HG03039 (cell line): ENCODE data around the gene IGFBP2.

Experiments
- ATAC-seq: cut with Tn5 transposase; IDR thresholded peaks from one replicate; pipeline ENCODE4 v1.9.1; 2021; ENCODE audit warnings: mild to moderate bottlenecking, moderate library complexity; ENCODE audit not compliant: unreplicated experiment

IGFBP2 gene

DNA sequence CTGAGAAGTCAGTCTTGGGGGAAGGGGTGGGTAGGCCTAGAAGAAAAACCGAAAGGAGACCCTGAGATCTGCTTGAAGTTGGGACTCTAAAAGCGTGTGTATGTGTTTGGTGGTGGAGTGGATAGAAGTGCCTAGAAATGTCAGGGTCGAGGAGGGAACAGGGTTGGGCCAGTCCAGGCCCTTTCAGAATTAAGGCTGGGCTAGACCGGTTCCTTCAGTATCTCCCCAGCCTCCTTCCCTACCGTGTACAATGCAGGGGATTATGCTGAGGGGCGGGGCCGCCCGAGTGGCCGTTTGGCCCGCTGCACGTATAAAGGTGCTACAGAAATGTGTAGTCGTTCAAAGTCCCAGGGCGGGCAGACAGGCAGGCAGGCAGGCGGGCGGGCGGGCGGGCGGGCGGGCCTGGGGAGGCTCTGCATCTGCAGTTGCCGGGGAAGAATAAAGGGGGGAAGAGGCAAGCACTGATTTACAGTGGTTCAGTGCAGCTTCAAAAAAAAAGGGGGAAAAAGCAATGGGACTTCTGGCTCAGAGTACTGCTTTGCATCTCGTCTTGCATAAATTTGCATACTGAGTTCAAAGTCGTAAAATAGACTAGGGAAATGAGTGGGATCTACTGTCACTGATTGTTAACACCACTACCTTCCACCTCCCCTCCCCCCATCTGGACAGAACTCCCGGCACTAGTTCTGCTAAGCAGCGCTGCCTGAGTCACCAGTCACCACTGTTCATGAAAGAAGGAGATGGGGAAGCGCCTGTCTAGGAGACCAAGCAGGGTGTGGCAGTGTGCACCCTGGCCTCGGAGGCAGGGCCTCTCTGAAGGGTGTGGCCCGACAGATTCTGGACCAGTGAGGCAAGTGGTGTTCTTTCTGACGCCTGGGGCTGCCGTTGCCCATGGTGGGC is 3.6 kb downstream of the IGFBP2 start:
- ATAC-seq, result no peak

DNA sequence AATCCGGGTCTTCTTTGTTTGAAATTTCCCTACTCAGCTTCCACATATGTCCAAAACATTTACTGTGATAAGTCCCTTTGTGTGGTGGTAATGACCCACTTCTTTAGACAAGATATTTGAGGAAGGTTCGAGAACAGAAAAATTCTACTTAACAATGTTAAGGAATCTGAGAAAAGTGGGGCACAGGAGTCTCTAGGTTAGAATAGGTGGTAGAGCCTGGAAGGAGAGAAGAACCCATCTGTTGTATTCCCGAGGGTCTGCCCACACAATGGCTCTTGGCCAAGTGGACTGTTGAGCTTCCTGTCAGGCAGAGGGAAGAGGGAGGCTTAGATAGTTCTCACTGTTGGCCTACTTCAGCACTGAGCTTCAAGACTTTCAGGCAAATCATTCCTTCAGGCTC is 4.3 kb downstream of the IGFBP2 start:
- no peak for ATAC-seq

DNA sequence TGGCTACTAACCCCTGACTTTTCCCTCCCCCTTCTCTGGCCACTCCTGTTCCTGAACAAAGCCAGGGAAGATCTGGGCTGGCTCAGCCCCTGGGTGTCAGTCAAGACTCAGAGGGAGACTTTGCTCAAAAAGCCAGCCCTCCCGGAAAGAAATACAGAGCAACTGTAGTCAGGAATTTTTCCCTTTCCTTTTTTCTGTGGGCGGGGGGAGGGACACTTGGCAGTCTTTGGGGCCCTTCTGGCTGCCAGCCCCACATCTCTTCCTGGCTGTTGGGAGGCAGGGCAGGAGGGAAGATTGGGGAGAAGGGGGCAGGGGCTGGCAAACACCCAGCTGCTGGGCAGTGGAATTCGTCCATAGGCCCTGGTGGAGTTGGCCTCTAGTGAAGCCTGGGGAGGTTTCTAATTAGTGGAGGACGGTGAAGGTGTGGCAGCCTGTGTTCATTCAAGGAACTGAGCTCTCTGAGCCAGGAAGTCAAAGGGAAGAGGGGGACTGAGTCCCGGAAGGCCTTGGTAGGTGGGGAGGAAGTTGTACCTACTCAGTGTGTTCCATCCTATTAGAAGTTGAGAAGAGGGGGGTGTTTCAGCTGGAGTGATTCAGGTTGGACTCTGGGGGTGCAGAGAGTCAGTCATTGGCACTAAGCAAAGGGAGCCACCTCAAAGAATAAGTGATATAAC is 10.9 kb downstream of the IGFBP2 start:
- no peak for ATAC-seq

DNA sequence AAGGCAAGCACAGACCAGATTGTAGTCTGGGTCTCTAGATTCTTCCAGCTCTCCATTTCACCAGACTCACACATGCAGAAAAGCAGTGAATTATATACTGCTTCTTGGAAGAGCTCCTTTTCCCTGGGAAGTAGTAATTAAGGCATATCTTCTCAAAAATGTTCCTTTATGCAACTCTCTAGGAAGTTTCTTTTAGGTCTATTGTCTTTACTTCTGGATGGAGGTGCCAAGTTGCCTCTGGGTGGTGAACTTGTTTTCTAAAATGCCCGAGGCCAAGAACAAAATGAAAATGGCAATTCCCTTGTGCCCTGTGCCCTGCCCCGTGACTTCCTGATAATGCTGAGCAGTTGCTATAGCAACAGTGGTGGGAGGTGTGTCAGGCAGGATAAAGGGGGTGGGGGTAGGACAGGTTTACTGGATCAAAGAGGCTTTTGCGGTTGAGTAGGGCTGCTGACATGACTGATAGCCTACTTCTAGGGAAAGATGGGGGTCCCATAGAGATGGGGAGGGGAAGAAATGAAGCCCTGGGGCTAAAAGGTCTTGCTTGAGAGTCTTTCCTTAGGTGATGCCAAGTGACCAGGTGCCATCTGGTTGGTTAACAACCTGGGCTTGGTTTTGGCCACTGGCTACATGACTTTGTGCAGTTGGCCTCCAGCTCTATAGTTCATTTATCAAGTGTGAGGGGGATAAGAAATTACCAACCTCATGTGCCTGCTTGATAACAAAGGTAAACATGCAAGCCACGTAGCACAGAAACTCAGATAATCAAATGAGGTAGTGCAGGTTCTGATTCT is 11.8 kb downstream of the IGFBP2 start:
- ATAC-seq, result no peak

DNA sequence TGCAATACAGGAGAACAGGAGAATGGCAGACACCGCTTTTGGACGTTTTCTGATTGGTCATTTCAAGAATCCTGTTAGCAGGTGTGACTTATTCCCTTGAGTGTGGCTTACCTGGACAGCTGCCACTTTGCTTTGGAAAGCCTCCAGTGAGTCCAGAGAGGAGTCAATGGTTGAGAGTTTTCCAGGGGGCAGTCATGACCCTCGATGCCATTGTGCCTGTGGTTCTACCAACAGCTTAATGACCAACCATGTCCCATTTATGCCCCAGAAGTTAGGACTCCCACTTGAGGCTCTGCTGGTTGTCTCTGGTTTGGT is 12.4 kb downstream of the IGFBP2 start:
- ATAC-seq, result no peak

DNA sequence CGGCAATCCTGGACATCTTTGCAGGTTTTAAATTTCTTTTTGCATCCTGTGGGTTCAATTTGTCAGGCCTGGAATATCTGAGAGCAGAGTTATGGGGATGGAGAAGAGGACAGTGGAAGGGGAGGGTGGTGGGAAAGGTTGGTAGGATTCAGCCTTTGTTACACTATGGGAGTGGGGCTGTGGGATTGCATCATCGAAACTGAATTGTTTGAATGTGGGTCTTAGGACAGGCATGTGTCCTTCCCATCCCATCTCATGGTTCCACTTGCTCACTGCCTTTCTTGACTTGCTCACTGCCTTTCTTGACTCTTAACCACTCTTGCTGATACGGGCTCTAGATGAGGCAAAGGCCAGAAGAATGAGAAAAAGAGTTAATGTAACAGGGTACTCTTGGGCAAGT is 12.9 kb downstream of the IGFBP2 start:
- ATAC-seq, result no peak

DNA sequence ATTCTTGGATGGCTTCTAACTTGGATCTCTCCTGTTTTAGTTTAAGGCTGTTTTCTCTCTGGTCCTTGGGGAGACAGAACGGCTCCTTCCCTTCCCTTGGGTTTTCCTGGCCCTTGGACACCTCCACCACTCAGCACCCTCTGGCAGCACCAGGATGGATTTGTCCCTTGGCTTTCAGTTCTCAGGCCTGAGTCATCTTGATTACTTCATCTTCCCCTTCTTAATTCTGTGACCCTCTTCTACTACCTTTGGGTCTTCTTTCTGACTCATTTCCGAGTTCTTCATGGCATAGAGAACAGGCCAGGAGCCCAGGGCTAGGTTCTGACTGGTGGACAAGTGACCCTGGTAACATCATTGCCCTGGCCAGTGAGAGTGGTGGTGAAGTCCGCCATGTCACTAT is 14.9 kb downstream of the IGFBP2 start:
- no peak for ATAC-seq

DNA sequence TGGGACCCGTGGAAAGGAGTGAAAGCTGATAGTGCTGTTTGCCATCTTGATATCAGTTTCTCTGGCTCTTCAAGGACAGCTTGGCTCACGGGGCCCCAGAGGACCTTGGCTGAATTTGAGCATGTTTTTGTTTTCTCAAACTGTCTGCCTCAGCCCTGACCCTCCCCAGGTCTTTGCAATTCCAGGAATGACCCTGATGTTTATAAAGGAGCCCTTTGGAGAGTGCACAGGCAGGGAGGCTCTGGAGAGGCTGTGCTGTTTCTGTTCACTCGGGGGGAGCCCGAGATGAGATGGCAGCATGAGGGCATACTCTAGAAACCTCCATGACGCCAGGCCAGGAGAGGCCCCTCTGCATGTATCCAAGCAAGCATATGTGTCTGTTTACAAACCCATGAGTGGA is 16.4 kb downstream of the IGFBP2 start:
- no peak for ATAC-seq

DNA sequence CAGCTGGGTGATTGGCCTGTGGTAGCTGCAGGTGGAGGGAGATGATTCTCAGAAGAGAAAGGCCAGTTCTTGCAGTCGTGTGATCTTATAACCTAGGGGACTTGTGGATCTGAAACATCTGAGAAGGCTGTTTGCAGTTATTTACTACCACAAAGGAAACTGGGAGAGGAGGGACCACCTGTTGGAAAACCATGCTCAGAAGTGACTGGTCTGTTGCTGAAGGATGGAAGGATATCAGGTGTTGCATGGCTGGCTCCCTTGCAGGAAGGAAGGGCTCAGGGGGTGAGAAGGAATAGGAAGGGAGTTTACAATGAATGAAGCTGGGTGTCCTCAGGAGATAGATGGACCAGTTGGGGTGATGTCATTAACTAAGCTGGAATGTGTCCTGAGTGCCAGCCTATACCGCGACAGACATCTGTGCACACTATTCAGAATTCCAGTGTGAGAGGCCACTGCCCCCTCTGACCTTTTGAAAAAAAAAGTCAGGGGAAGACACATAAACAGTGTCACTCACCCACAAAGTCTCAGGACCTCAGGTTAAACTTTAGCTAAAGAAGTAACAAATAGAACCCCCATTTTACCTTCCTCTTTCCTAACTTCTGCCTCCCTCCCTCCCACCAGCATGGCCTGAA is 17.5 kb downstream of the IGFBP2 start:
- no peak for ATAC-seq

DNA sequence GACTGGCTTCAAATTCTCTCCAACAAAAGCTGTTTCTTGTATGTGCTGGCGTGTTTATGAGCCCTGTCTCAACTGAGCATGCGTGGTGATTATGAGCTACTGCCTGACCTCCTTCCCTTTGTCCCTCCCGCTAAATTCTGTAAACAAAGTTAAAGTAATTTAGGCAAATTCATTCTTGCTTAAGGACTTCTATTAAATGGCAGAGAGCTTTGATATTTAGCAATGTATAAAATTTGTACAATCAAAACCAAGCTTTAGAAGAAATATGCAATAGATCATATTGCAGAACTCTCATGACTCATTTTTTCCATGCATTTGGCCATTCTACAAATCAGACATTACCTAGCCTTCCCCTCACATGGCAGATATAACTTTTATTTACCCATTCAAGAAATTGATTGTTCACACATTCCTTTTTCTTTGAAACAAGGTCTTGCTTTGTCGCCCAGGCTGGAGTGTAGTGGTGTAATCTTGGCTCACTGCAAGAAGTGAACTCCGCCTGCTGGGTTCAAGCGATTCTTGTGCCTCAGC is 18.2 kb downstream of the IGFBP2 start:
- ATAC-seq, result no peak

DNA sequence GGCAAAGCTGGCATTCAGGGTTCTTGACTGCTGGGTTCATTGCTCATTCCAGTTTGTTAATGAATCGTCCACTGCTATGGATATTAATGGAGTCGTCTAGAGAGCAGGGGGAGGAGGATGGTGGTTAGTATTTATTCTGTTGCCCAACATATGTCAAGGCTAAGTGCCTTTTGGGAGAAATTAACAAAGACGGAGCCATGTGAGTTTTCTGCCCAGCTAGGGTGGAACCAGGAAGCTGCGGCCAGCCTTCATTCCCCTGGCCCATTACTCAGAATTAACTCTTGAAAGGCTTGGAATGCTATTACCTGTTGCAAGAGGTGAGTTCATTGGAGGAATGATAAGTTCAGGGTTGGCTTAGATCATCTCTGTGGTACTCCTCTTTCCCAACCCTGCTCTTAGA is 19.3 kb downstream of the IGFBP2 start:
- no peak for ATAC-seq

DNA sequence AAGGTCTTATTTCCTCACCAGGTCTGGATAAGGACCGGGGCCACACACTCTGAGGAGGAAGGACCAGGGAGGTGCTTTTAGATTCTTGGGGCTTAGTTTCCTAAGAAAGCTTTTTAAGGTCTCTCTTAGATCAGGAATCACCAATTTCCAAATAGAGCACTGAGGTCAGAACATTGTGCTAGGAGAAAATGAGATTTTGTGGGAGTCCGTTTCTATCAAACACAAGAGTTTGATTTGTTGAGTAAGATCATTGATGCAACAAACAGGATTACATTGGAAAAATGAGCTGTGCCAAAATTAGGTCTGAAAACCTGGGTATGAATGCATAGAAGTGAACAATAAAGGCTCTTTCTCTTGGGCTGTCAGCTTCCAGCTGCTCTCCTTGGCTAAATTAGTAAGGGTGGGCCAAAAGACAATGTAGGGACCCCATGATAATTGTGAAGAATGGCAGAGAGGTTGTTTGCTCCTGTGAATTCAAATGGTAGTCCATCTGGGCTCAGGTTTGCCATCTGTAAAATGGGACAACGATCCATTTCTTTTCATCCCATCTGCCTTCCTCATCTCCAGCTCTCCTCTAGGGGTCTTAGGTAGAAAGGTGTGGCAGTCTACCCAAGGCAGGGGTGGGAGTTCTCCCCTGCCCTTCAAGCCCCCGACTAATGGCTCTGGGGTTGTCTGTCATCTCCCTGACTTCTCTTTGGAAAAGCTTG is 20.0 kb downstream of the IGFBP2 start:
- no peak for ATAC-seq

DNA sequence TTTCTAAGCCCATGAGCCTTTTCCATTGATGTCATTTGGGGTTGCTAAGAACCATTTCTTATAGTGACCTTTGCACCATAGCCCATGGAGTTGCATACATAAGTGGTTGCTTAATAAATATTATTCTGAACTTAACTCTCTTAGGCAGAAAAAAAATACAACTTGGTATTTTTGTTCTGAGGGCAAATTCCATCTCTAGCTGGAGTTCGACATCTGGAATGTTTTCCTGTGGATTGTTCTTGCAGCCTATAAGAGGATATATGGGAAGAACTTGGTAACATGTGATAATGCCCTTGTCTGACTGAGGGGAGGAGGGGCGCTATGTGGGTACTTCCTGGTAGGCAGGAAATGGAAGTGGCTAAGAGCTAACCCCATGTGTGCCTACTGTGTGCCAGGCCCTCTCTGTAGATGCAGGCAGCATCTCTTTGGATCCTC is 20.7 kb downstream of the IGFBP2 start:
- no peak for ATAC-seq

DNA sequence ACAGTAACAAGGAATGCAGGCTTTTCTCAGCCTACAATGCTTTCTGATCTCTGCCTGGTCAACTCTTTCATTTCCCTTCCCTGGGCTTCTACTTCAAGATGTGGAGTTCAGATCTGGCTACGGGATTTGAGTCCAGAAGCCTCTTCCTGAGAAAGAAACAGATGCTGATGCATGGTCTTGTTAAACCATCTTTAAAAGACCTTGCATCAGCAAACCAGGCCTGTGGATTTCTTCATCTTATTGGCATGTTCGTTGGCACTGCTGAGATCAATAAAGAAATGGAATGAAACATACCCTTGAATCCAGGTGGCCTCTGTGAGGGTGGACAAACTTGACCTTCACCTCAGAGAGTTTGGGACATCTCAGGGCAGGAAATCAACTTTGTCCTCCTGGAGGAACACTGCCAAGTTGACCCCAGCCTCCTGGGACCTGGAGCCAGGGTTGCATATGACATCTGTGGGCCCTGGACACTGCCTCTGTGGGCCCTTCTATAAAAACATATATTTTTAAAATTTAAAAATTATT is 21.4 kb downstream of the IGFBP2 start:
- ATAC-seq, result no peak

DNA sequence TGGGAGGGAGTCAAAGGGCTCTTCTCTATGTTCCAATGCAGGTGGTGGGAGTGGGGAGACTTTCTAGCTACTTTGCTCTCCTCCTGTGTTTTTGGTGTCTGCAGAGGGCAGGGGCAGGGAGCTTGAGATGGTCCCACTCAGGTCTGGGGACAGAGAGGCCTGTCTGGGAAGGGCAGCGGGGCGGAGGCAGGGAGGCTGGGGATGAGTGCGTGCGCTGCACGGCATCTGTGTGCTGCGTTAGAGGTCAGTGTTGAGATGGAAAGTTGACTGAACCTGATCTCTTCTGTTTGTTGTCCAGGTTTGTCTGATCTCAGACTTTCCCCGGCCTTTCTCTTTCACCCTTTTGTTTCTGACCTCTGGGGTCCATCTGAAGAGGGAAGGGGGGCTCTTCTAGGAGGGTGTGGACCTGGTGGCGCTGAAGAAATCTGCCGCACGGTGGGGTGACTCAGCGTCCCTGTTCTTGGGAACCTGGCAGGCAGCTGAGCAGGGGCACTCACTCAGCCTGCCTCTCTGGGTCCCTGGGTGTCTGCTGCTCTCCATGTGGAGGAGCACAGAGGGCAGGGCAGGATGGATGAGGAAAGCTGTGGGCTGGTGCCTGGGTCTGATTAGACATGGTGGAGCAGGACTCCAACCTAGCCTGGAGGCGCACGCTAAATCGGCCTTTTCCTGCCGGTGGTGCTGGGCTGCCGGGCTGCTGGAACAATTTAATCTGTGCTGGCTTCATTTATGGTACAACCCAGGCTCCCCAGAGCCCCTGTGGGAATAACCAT is 24.1 kb downstream of the IGFBP2 start:
- no peak for ATAC-seq

DNA sequence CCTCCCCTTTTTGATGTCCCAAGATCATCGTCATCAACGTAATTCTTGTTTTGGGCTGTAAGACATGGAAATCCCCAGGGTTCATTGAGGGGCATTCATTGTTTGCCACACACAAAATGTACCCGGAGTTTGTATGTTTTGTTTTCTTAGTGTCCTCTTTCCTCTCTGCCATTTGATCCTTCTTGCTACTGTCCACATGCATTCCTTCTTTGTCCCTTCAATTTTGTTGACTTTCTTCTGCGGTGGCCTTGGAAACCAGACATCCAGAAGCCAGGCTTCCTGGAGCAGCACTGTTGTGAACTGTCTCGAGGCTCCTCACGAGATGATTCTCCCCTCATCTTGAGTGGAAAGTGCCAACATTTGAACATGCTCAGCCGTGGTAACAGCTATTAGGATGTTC is 24.8 kb downstream of the IGFBP2 start:
- no peak for ATAC-seq

DNA sequence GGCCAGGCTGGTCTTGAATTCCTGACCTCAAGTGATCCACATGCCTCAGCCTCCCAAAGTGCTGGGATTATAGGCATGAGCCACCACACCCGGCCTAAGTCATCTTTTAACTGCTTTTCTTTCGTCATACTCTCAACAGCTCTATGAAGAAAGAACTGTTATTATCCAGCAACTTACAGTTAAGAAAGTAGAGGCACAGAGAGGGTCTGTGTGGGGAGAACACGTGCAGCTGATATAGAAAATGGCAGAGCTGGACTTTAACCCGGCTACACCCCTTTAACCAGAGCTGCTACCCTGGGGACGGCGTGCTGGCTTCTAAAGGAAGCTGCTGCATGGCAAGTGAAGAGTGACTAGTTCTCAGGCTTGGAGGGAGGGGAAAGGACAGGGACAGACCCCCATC is 25.5 kb downstream of the IGFBP2 start:
- ATAC-seq, result no peak

DNA sequence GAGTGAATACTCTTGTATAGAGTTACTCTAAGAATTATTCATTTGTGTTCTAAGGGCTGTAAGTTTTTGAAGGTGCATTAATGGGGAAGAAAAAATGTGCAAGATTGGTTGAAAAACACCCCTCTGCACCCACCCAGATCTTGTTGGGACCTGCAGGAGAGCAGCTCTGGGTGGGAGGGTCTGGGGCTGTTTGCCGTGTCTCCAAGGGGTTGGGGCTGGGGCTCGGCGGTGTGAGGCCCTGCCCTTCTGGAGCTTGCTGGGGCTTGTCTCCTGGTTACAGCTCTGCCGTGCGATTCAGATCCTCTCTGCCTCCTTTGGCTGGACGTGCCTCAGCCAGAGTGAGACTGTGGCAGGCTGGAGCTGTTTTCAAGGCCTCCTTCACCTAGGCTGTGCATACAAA is 26.1 kb downstream of the IGFBP2 start:
- no peak for ATAC-seq

DNA sequence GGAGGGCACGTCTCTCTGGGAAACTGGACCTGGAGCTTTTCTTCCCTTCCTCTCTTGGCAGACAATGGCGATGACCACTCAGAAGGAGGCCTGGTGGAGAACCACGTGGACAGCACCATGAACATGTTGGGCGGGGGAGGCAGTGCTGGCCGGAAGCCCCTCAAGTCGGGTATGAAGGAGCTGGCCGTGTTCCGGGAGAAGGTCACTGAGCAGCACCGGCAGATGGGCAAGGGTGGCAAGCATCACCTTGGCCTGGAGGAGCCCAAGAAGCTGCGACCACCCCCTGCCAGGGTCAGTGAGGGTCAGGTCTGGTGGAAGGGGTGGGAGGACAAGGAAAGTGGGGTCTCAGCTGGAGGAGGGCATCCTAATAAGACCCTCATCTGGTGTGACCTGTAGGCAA is 27.3 kb downstream of the IGFBP2 start:
- no peak for ATAC-seq
